NCI-H2227 (cell line): ENCODE data around the gene TEX29.

ENCODE experiments used
- DNase-seq: peaks from one replicate; lab custom pipeline; 2025; ENCODE audit not compliant: unreplicated experiment; lab: John Stamatoyannopoulos, UW

The TEX29 gene

DNA sequence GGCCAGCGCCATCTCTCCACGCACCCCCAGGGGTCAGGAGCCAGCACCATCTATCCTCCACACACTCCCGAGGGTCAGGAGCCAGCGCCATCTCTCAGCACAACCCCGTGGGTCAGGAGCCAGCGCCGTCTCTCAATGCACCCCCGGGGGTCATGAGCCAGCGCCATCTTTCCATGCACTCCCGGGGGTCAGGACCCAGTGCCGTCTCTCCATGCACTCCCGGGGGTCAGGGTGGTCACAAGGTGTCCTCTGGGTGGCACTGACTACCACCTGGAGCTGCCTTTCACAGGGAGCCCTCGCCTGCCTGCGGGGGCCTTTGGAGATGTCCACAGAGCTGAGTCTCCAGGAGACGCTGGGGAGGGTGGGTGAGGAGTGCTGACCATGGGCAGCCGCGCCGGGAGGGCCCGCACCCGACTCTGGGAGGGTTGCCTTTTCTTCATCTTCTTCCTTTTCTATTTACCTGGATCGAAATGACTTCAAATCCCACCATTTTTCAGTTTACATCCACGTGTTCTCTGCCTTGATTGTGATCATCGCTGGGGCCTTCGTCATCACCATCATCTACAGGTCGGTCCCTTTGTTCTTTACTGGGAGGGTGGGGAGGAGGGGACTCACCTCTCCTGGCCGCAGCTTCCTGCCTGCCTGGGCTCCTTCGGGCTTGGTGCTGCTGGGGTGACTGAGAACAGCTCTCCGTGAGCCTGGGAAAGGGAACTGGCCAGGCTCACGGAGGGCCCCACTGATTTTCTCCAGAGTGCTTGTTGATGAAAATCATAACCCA lies 19.1 kb downstream of the TEX29 start:
- DNase-seq = no peak

DNA sequence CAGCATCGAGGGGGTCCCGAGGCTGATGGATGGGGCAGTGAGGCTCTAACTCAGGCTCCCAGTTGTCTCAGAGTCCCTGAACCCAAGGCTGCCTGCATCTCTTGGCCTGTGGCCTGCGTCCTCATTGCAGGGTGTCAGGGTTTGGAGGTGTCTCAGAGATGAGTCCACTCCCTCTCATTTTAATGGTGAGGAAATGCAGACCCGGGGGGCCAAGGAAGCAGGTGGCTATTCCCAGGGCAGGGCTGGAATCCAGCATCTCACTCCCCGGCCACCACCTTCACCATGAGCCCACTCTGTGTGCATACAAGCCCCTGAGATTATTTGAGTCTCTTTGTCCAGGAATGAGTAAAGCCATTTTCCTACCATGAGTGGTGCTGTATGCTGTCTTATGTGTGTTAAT lies 21.4 kb downstream of the TEX29 start:
- no peak for DNase-seq

DNA sequence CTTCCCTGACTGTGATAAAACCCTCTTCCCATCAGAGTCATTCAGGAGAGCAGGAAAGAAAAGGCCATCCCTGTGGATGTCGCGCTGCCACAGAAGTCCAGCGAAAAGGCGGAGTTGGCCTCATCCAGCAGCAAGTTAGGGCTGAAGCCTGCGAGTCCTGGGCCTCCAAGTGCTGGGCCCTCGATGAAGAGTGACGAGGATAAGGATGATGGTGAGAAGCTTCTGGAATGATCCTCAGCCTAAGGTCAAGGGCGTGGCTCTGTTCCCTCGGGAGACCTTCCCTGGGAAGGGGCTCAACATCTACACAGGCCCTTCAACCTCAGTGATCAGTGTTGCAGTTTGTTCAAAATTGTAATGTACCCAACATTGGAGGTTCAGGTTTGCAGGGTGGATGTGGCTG lies 22.3 kb downstream of the TEX29 start:
- no peak for DNase-seq

DNA sequence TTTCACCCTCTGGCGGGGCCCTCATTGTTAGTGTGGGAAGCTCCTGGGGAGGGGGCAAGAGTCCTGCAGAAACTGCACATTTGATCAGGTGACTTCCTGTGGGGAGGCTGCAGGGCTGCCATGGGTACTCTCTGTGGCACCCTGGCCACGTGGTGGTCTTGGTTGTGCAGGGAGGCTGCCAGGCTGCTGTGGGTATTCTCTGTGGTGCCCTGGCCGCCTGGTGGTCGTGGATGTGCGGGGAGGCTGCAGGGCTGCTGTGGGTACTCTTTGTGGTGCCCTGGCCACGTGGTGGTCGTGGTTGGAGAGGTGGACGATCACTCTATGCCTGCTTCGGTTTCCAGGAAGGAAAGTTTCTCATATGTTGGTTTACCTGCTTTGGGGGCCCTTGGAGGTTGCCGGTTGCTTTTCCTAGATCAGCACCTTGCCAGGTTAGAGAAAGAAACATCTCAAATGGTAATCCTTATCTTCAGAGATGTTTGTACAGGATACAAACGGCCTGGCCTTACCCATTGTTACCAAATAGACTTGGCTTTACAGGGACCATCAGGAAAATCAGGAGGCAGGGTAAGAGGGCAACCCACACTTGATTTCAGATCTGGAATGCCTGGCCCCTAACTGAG lies 22.9 kb downstream of the TEX29 start:
- DNase-seq = no peak

DNA sequence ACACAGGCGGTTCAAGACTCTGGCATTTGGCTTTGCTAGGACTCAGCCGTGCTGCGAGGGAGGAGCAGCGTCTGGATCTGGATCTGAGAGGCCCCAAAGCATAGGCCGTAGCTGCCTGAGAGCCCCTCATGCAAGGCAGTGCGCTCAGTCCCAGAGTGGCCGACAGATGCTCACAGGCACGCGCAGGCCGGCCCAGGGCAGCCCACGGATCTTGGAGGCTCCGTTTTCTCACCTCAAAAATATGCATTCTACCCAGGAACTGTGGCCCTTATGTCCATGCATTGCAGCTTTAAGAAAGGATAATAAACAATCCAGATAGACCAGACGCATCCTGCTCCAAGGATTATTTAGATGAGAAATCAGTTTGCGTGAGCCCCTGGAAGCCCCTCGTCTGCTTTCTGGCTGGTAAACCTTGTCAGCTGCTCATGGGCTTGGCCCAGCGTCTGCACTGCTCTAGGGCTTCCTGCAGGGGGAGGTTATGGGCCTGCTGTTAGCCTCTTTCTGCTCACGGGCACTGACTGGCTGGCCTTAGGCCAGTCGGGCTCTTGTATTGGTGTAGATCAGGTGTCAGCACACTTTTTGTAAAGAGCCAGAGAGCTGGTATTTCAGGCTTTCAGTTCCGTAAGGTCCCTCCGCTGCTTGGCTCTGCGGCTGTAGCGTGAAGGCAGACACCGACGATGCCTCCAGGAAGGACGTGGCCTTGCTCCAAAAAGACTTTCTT lies 24.2 kb downstream of the TEX29 start:
- DNase-seq = no peak

DNA sequence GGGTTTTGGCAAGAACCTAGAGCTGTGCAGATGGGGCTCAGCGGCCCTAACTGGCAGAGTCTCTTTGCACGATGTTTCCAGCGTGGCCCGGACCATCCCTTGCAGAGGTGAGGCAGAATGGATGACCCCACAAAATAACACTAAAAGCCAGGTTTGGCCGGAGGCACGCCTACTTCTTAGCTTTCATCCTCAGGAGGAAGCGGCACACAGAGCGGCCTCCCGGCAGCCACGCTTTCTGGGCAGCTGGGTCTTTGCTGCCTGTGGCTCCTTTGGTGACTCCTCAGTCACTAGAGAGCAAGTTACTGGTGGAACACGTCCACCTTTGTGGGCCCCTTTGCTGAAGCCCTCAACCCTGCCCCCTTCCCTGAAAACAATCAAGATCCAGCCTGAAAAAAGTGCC lies 25.2 kb downstream of the TEX29 start:
- DNase-seq = no peak

DNA sequence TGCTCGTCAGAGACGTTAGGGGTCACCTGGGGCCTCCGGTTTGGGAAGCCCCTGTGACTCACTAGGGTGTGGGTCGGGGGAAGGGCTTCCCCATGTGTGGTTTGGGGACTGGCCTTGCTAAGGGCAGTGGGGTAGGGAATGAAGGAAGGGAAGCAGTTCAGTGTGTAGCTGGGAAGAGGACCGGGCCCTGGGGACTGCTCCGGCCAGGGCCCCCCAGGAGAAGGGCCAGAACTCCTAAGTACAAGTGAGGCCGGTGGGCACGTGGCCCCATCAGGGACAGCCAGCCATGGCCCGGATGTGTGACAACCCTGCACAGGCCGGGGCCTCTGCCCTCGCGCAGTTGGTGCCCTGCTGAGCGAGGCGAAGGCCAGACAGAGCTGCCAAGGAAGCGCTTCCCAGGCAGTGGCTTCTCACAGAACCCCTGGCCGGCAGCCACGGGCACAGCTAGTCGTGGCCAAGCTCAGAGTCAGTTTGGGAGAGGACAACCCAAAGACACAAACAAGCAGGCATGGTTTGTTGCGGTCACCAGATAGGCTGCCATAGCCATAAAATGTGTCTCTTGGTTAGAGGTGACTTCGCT lies 25.7 kb downstream of the TEX29 start:
- DNase-seq = no peak

DNA sequence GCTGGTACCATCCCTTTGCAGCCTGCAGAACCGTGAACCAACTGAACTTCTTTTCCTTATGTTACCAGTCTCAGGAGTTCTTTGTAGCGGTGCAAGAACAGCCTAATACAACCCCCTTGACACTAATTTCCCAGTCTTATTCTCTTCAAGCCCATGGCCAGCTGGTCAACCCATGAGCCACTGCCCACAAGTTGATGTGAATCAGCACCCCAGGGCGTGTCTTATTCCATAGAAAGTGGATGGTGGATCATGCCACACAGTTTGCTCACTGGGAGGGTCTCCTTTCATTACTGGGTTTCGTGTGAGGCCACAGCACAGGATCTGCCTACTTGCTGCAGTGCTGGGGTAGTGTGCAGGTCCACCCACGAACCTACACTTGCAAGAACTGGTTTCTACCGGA lies 27.0 kb downstream of the TEX29 start:
- DNase-seq = no peak

DNA sequence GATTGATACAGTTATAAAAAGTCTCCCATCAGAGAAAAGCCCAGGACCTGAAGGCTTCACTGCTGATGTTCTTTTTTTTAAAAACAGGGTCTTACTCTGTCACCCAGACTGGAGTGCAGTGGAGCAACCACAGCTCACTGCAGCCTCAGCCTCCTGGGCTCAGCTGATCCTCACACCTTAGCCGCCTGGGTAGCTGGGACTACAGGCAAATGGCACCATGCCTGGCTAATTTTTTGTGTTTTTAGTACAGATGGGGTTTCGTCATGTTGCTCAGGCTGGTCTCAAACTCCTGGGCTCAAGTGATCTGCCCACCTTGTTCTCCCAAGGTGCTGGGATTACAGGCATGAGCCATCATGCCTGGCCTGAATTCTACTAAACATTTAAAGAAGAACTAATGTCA lies 33.1 kb downstream of the TEX29 start:
- DNase-seq = no peak

DNA sequence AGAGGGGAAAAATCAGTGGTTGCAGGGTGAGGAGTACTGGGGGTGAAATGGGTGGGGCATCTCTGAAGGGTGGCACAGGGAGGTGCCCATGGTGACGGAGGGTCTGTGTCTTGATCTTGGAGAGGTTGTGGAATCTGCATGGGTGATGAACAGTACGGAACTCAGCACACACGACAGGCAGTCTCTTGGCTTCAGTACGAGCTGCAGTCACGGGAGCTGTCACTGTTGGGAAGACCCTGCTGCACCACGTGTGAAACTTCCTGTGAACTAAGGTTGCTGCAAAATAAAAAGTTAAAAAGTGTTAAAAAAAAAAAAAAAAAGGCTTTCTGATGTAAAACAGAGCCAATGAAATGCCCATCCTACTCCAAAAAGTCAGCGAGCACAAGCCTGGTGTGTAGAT lies 34.3 kb downstream of the TEX29 start:
- DNase-seq = no peak

DNA sequence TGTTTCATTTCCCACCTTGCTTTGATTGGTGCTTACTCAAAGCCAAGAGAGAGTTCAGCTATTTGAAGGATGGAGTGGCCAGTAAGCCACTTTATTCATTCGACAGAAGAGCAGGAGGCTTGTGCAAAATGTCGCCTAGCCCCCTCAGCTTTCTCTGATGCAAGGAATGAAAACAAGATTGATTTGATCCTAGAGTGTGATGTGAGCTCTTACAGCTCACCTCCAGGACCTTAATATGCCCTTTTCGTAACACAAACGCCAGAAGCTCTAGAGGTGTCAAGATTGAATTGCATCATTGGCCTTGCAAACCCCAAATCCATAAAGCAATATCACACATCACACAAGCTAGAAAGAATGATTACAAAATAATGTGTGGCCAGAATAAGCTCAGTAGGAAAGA lies 36.4 kb downstream of the TEX29 start:
- DNase-seq = no peak

DNA sequence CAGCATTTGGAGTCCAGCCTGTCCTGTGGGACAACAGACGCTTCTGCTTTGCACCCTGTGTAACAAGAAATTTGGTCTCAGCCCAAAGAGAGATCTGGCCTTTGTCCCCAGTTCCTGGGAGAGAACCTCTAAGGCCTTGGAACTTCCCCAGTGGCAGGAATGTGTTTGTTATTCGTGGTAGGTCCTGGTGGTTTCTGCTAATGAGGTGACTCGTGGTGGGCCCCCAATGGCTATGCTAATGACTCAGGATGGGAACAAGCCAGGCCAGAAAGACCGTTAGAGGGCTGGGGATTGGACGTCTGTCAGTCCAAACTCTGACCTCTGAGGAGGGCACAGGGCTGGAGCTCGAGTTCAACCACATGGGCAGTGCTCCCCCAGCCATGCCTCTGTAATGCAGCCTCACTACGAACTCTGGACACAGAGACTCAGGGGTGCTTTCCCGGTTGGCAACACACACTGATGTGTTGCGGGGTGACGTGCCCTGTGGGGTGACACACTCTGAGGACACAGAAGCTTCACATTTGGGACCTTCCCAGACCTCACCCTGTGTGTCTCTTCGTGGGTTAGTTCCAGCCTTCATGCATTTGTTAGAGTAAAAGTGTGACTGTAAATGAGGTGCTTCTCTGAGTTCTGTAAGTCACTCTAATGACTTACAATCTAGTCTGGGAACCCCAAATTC lies 38.9 kb downstream of the TEX29 start:
- no peak for DNase-seq

DNA sequence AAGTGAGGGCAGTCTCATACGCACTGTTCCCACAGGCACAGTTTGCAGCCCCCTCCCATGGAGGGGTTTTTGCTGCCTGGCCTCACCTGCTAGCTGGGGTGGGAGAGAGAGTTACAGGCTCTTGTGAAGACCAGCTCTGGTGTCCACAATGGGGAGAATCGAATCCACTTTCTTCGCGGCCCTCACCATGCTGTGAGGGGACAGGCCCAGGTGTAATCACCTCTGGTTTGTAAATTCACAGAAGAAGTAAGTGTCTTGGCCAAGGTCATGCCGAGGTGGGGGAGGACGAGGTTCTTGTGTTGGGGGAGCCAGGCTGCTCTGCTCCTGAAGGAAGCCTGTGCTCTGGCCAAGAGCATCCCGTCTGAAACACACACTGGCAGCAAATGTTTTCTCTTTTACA lies 39.5 kb downstream of the TEX29 start:
- DNase-seq = no peak

DNA sequence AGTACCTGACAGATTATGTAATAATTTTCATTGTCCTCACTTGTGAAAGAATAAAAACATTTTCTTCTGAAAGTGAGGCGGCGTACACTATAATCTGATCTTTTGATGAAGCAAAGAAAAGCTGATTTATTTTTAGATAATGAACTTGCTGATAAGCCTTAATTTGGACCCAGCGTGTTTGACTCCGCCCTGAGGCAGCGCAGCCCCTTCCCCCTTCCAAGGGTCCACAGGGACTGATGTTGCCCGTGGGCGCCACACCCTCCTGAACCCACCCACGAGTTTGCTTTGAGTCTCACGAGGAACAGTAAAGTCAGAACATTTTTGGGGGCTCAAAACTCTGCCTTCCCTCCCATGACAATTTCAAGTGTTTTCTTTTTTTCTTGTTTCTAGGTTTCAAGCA lies 40.0 kb downstream of the TEX29 start:
- no peak for DNase-seq

DNA sequence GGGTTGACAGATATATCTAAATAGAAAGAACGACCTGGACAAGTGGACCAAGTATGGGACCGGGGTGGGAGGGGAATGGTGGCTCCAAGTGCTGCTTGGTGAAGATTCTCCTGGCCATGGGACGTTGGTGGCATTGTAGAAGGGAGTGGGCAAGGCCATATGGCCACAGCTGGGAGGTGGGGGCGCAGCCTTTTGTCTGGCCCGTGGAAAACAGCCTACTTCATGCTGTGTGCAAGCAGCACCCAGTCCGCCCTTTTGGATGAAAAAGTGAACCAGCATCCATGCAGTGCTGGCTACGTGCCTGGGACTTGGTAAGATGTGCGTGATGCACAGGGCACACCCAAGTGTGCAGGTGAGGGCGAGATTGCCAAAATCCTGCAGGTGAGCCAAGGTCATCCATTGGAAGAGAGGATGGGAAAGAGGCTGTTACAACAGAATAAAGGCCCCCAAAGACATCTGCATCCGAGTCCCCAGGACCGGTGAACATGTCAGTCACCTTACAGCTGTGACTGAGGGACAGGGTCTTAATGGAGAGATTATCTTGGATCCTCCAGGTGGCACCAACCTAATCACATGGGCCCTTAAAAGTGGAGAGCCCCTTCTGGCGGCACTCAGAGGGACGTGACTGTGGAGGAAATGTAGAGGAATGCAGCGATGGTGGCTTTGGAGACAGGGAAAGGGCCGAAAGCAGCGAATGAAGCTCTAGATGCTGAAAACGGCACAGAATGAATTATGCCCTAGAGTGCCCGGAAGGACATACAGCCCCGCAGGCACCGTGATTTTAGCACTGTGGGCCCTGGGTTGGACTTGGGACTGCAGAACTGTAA lies 40.8 kb downstream of the TEX29 start:
- DNase-seq = no peak

DNA sequence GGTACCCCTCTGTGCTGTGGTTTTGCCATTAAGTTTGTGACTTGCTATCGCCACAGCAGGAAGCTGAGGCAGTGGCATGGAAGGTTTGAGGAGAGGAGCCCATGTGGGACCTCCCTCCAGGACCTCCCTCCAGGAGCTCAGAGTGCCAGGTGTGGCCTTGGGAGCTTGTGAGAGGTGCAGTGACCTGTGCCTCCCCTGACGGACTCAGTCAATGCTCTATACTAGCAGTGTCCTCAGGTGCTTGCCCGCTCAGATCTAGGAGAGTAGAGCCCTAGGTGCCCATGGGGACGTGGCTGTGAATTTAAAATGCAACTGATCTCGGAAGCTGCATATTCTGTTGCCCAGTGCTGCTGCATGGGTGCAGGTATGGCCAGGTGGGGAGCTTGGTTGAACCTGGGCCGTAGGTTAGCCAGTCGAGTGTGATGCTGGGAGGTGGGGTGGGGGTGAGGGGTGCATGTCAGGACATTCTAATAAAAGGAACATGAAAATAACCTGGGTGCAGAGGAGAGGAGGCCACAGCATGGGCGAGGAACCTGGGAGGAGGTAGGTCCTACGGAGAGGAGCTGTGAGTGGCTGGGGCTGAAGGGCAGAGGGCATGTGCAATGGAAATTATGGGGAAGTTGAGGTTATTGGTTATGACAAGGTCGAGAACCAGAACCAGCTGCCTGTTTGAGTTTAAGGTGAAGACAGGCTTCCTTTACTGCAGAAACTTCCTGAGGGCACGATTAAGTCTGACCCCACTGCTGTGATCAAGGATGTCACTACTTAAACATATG lies 41.6 kb downstream of the TEX29 start:
- no peak for DNase-seq

DNA sequence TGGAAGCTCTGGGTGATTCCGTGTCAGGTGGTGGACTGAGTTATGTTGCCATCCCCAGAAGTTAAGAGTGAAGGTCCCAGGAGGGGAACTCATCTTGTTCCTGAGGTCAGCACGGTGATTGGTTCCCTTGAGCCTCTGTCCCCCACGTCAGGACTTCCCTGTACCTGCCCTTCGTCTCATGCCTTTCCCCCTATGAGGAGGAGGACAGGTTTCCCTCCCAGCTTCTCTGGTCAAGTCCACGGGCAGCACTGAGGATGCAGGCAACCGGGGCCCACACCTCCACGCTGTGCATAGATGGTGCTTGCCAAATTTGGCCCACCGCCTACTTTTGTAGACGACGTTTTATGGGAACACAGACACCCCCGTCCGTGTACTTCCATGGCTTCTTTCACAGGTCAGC lies 42.7 kb downstream of the TEX29 start:
- DNase-seq = no peak

DNA sequence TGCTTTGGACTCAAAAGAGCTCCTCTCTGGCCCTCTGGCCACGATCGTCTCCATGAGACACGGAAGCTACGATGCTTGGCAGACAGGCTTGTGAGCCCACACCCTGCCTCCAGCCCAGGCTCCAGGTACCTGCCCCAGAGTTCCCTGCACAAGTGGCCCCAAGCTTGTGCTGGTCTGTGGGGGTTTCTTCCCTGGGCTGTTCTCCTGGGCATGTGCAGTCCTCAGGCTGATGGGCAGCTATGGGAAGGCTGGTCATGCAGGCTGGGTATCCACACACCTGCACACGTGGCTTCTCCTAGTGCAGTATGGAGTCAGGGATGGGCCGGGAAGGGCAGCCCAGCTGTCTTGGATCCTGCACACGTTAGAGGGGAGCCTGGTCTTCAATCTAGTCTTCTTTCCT lies 43.1 kb downstream of the TEX29 start:
- DNase-seq = no peak

DNA sequence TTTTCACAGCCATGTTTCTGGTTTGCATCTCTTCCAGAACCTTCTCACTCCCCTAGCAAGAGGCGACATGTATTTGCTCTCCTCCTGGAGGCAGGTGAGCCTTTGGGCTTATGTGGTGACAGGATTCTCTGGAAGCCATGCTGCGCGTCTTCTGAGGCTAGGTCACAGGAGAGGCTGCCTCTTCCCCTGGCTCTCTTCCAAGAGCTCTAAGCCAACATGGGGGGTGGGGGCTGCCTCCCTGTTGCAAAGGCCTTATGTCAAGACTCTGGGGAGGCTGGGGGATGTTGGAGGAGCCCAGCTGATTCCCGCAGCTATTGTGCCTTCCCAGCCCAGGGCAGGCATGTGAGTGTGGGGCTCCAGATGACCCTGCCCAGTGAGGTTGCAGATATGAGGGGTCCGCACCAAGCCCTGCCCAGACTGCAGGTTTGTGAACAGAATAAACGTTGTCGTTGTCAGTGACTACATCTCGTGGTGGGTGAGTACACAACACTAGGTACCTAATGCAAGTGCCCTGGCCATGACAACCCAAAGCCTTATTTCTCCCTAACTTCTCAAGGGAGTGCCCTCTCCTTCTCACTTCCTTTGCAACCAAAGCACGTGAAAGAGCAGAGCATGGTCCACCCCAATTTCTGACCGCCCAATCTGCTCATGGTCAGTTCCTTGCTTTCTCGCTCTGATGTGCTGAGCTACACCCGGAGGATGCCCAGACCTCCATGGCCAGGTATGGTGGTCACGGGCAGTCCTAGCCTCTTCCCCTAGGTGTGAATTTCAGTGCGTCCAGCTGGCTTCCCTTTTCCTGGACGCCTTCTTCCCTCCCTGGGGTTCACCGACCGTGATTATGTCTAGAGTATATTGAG lies 44.9 kb downstream of the TEX29 start:
- no peak for DNase-seq
